Measurements from ENCODE around the gene GLTPD2. TPM values are rescaled to one million over a fixed set of nuclear protein-coding genes. Genes with fewer than 3 reads are reported as not detected.

GLTPD2 gene
- total RNA-seq (2022; extraction: Qiagen RNA extraction) = 0.10 TPM in 1 of 5 replicates, not detected in the others

GRCh38 chr17:4788807-4789700 lies at the start of gene GLTPD2:
Gene GLTPD2, plus strand, starts transcription at chr17:4788964. Its CDS starts 48 bp downstream, at chr17:4789012.

GRCh38 chr17:4739122-4740024 lies 49.4 kb upstream of the GLTPD2 start, which contains the start of the genes CXCL16 and ZMYND15:
Gene CXCL16, minus strand, starts transcription at chr17:4739928. Its CDS starts 589 bp downstream, at chr17:4739339.
Gene ZMYND15, plus strand, starts transcription at chr17:4739833. Its CDS starts 716 bp downstream, at chr17:4740549.

GRCh38 chr17:4771519-4772234 lies 17.1 kb upstream of the GLTPD2 start, which contains the start of gene TM4SF5:
Gene TM4SF5, plus strand, starts transcription at chr17:4771886. Its CDS starts 37 bp downstream, at chr17:4771923.

DNA sequence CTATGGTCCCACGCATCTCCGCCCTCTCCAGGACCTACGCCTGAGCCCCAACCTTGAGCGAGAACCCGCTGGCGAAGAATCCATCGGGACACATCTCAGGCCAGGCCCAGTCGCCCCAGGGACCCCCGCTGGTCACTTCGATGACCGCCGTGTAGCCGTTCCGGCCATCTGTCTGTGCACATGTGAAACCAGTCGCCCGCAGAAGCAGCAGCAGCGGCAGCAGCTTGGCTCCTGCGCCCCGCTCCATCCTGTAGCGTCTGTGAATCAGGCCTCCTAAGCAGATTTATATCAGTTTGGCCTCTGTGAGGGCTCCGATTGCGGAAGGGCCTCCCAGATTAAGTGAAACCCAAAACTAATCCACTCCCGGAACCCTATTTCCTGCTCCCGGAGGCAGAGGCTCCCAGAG lies 2.7 kb upstream of the GLTPD2 start, which contains the start of gene VMO1:
Gene VMO1, minus strand, starts transcription at position 259 of the 406 bp plus-strand sequence. Its CDS starts 12 bp downstream, at position 247.

GRCh38 chr17:4802228-4802627 lies 13.5 kb downstream of the GLTPD2 start, which contains the start of gene C17orf114:
Gene C17orf114, minus strand, starts transcription at chr17:4802328.

GRCh38 chr17:4806777-4807604 lies 18.2 kb downstream of the GLTPD2 start, which contains the start of gene PLD2:
Gene PLD2, plus strand, starts transcription at chr17:4807152. Its CDS starts 621 bp downstream, at chr17:4807773.

GRCh38 chr17:4833178-4833940 lies 44.6 kb downstream of the GLTPD2 start, which contains the start of gene MINK1:
Gene MINK1, plus strand, starts transcription at chr17:4833340. Its CDS starts 244 bp downstream, at chr17:4833584.

Other genes starting within 250 kb of the GLTPD2 start
- gene MYBBP1A, start 233.6 kb upstream of the GLTPD2 start, total RNA-seq (2022; extraction: Qiagen RNA extraction) = 92.8 to 102 TPM (median 99.0 TPM) in 5 replicates
- not detected in 5 replicates for gene GGT6, start 228.4 kb upstream of the GLTPD2 start, total RNA-seq (2022; extraction: Qiagen RNA extraction)
- gene SMTNL2, start 204.4 kb upstream of the GLTPD2 start, total RNA-seq (2022; extraction: Qiagen RNA extraction) = 0.18 to 0.77 TPM (median 0.40 TPM) in 5 replicates
- gene ALOX15, start 147.3 kb upstream of the GLTPD2 start, total RNA-seq (2022; extraction: Qiagen RNA extraction) = 0.08 to 0.28 TPM (median 0.18 TPM) in 5 replicates
- gene PELP1, start 84.8 kb upstream of the GLTPD2 start, total RNA-seq (2022; extraction: Qiagen RNA extraction) = 67.8 to 72.2 TPM (median 71.2 TPM) in 5 replicates
- gene ARRB2, start 78.3 kb upstream of the GLTPD2 start, total RNA-seq (2022; extraction: Qiagen RNA extraction) = 48.0 to 63.1 TPM (median 54.3 TPM) in 5 replicates
- 36.8 to 42.3 TPM (median 40.0 TPM) in 5 replicates for gene MED11, start 57.5 kb upstream of the GLTPD2 start, total RNA-seq (2022; extraction: Qiagen RNA extraction)
- gene ZMYND15, start 49.1 kb upstream of the GLTPD2 start, total RNA-seq (2022; extraction: Qiagen RNA extraction) = 0.31 to 0.51 TPM (median 0.41 TPM) in 5 replicates
- 13.6 to 19.1 TPM (median 15.5 TPM) in 5 replicates for gene CXCL16, start 49.0 kb upstream of the GLTPD2 start, total RNA-seq (2022; extraction: Qiagen RNA extraction)
- 0.21 to 1.0 TPM (median 0.47 TPM) in 5 replicates for gene TM4SF5, start 17.1 kb upstream of the GLTPD2 start, total RNA-seq (2022; extraction: Qiagen RNA extraction)
- gene VMO1, start 2.6 kb upstream of the GLTPD2 start, total RNA-seq (2022; extraction: Qiagen RNA extraction) = 0.41 to 1.1 TPM (median 0.74 TPM) in 5 replicates
- gene PSMB6, start 7.2 kb downstream of the GLTPD2 start, total RNA-seq (2022; extraction: Qiagen RNA extraction) = 442 to 505 TPM (median 483 TPM) in 5 replicates
- 18.9 to 25.3 TPM (median 23.9 TPM) in 5 replicates for gene PLD2, start 18.2 kb downstream of the GLTPD2 start, total RNA-seq (2022; extraction: Qiagen RNA extraction)
- gene MINK1, start 44.4 kb downstream of the GLTPD2 start, total RNA-seq (2022; extraction: Qiagen RNA extraction) = 47.9 to 64.6 TPM (median 57.9 TPM) in 5 replicates
- 0.17 to 0.31 TPM (median 0.25 TPM) in 5 replicates for gene C17orf107, start 110.6 kb downstream of the GLTPD2 start, total RNA-seq (2022; extraction: Qiagen RNA extraction)
- 0.05 to 0.12 TPM (median 0.07 TPM) in 4 of 5 replicates, not detected in the other for gene CHRNE, start 114.1 kb downstream of the GLTPD2 start, total RNA-seq (2022; extraction: Qiagen RNA extraction)
- not detected in 5 replicates for gene GP1BA, start 143.3 kb downstream of the GLTPD2 start, total RNA-seq (2022; extraction: Qiagen RNA extraction)
- gene SLC25A11, start 151.1 kb downstream of the GLTPD2 start, total RNA-seq (2022; extraction: Qiagen RNA extraction) = 59.5 to 69.3 TPM (median 66.9 TPM) in 5 replicates
- 86.0 to 136 TPM (median 116 TPM) in 5 replicates for gene RNF167, start 151.3 kb downstream of the GLTPD2 start, total RNA-seq (2022; extraction: Qiagen RNA extraction)
- 2,071 to 2,769 TPM (median 2,761 TPM) in 5 replicates for gene PFN1, start 159.6 kb downstream of the GLTPD2 start, total RNA-seq (2022; extraction: Qiagen RNA extraction)
- 43.2 to 51.8 TPM (median 45.9 TPM) in 5 replicates for gene ENO3, start 162.2 kb downstream of the GLTPD2 start, total RNA-seq (2022; extraction: Qiagen RNA extraction)
- 66.5 to 79.2 TPM (median 70.5 TPM) in 5 replicates for gene SPAG7, start 178.9 kb downstream of the GLTPD2 start, total RNA-seq (2022; extraction: Qiagen RNA extraction)
- 25.5 to 36.5 TPM (median 31.3 TPM) in 5 replicates for gene CAMTA2, start 198.7 kb downstream of the GLTPD2 start, total RNA-seq (2022; extraction: Qiagen RNA extraction)
- 1.1 to 2.0 TPM (median 1.8 TPM) in 5 replicates for gene INCA1, start 208.6 kb downstream of the GLTPD2 start, total RNA-seq (2022; extraction: Qiagen RNA extraction)
- 98.2 to 122 TPM (median 115 TPM) in 5 replicates for gene KIF1C, start 209.0 kb downstream of the GLTPD2 start, total RNA-seq (2022; extraction: Qiagen RNA extraction)
- 0.54 to 1.2 TPM (median 0.73 TPM) in 5 replicates for gene SLC52A1, start 246.5 kb downstream of the GLTPD2 start, total RNA-seq (2022; extraction: Qiagen RNA extraction)